ENCODE data around the gene PLA2G6. TPM values are rescaled to one million over a fixed set of nuclear protein-coding genes. Genes with fewer than 3 reads are reported as not detected.

The PLA2G6 gene
- total and polyA plus RNA-seq, 2 of the 13 experiments (the other 11 are each of a cell fraction or from before 2014, with no cell fraction given) = 4.8 to 11.5 TPM

GRCh38 chr22:38163844-38164550 is 17.6 kb downstream of the PLA2G6 start (continued):
- TF ChIP-seq RNF219 (CRISPR knock-in tag; IDR thresholded peaks at IDR 0.05) (no peak), ZNF777 (CRISPR knock-in tag; IDR thresholded peaks at IDR 0.05) (no peak), ZBTB7B (CRISPR knock-in tag; IDR thresholded peaks at IDR 0.05) (peak; percentile 74; the same call in 1 of the 2 replicates), ETS1 (CRISPR knock-in tag; IDR thresholded peaks at IDR 0.05) (no peak), MIXL1 (CRISPR knock-in tag; IDR thresholded peaks at IDR 0.05) (no peak), USF2 (IDR thresholded peaks at IDR 0.05; ENCODE audit: low read depth, low read length) (no peak), USF2 (CRISPR knock-in tag; IDR thresholded peaks at IDR 0.05; ENCODE audit: borderline replicate concordance) (no peak), POGZ (CRISPR knock-in tag; IDR thresholded peaks at IDR 0.05) (no peak), MXD1 (CRISPR knock-in tag; IDR thresholded peaks at IDR 0.05) (no peak), ZFP36 (IDR thresholded peaks at IDR 0.05; ENCODE audit: borderline replicate concordance, low read depth, low read length, partially characterized antibody) (no peak), KAT8 (CRISPR knock-in tag; IDR thresholded peaks at IDR 0.05) (peak; percentile 34; the same call in 1 of the 2 replicates), RORA (CRISPR knock-in tag; IDR thresholded peaks at IDR 0.05) (no peak), BHLHE40 (IDR thresholded peaks at IDR 0.05; ENCODE audit: low read length) (no peak), TBP (CRISPR knock-in tag; IDR thresholded peaks at IDR 0.05) (no peak), NBN (conservative IDR thresholded peaks at IDR 0.05) (no peak), MEF2D (CRISPR knock-in tag; IDR thresholded peaks at IDR 0.05) (0 out of 2 replicates have a peak, but pooled peaks have one; percentile 25), NR2F2 (IDR thresholded peaks at IDR 0.05; ENCODE audit: borderline replicate concordance, low read depth) (peak; percentile 75), MTA1 (CRISPR knock-in tag; IDR thresholded peaks at IDR 0.05; ENCODE audit: borderline replicate concordance) (no peak), ZBTB42 (CRISPR knock-in tag; IDR thresholded peaks at IDR 0.05) (no peak)
- TF ChIP-seq, protein P1, sequence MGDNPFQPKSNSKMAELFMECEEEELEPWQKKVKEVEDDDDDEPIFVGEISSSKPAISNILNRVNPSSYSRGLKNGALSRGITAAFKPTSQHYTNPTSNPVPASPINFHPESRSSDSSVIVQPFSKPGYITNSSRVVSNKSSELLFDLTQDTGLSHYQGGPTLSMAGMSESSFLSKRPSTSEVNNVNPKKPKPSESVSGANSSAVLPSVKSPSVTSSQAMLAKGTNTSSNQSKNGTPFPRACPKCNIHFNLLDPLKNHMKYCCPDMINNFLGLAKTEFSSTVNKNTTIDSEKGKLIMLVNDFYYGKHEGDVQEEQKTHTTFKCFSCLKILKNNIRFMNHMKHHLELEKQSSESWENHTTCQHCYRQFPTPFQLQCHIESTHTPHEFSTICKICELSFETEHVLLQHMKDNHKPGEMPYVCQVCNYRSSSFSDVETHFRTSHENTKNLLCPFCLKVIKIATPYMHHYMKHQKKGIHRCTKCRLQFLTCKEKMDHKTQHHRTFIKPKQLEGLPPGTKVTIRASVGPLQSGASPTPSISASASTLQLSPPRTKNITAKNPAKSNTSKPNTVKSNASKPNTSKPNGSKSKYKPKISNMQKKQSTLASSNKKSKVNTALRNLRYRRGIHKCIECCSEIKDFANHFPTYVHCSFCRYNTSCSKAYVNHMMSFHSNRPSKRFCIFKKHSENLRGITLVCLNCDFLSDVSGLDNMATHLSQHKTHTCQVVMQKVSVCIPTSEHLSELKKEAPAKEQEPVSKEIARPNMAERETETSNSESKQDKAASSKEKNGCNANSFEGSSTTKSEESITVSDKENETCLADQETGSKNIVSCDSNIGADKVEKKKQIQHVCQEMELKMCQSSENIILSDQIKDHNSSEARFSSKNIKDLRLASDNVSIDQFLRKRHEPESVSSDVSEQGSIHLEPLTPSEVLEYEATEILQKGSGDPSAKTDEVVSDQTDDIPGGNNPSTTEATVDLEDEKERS (CRISPR knock-in tag; IDR thresholded peaks at IDR 0.05) = 0 out of 2 replicates have a peak, but pooled peaks have one; percentile 30
